ENCODE data around the gene HIGD1C. TPM values are rescaled to one million over a fixed set of nuclear protein-coding genes. Genes with fewer than 3 reads are reported as not detected.
A peak's percentile ranks its signal among the peaks of the same experiment; 100 is the strongest.

Gene HIGD1C
- total RNA-seq, 1 experiment from 2014 or later, result not detected

DNA sequence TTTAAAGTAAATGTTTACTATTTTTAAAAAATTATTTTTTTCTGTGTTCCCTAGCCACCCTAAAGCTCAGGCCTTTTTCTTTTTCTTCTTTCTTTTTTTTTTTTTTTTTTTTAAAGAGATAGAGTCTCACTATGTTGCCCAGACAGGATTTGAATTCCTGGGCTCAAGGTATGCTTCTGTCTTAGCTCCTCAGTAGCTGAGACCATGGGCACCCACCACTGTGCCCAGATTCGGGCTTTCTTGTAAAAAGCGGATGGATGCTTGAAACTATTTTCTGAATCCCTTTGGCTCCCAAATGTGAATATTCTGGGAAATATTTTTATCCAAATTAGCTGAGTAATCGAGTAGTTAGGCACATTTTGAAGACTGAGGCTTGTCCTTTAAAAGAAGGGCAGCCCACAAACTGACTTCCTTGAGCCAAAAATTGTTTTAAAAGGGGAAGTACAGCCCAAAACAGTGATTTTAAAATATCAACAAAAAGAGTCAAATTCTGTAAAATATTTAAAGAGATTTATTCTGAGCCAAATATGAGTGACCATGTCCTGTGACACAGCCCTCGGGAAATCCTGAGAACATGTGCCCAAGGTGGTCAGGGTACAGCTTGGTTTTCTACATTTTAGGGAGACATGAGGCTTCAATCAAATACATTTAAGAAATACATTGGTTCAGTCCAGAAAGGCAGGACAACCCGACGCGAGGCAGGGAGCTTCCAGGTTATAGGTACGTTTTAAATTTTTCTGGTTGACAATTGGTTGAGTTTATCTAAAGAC is 28.8 kb upstream of the HIGD1C start:
- H4K5ac ChIP-seq (ENCODE audit: insufficient read length, low read depth, low read length), result no peak overlapping the region
- no peak overlapping the region for H3K4ac ChIP-seq (ENCODE audit: low read depth, low read length)
- peak overlapping the region; percentile 85 for H3K4me2 ChIP-seq (ENCODE audit: insufficient read depth, insufficient read length, low read length)
- H3K4me1 Mint-ChIP-seq, result peaks cover 43 to 66% of the 10 kb centered on the region in 2 experiments
- H3T11ph ChIP-seq (ENCODE audit: low read length), result no peak overlapping the region
- peaks cover 0 to 5% of the 10 kb centered on the region in 2 experiments; a peak in 3 of 5 replicates for H3K9me3 Mint-ChIP-seq
- no peak overlapping the region for H2BK20ac ChIP-seq (ENCODE audit: low read depth, low read length, poor library complexity, severe bottlenecking)
- no CpG with 5 or more reads among the region's 8 CpGs for WGBS (ENCODE audit: extremely low coverage, insufficient read length, low lambda C conversion rate)
- no peak overlapping the region for H4K8ac ChIP-seq (replicated peaks; ENCODE audit: insufficient read length, low read depth, low read length)
- no peak overlapping the region for H2BK5ac ChIP-seq (ENCODE audit: insufficient read length, low read length)
- no peaks in the 10 kb centered on the region for H4K20me1 ChIP-seq (ENCODE audit: control insufficient read depth, insufficient read depth, insufficient read length)
- H2BK15ac ChIP-seq (ENCODE audit: low read depth, low read length), result no peak overlapping the region
- H2AFZ ChIP-seq (ENCODE audit: low read length), result no peak overlapping the region
- no peak overlapping the region for H2AK5ac ChIP-seq (ENCODE audit: insufficient read length, low read length)
- H3K4me3 Mint-ChIP-seq, result peak overlapping the region; percentile 48 to 69
- H2BK120ac ChIP-seq (ENCODE audit: low read depth, low read length, poor library complexity, severe bottlenecking), result no peak overlapping the region
- peak overlapping the region; percentile 71 to 98 (median 86) for H3K27ac Mint-ChIP-seq
- no peaks in the 10 kb centered on the region; the same call in 1 of the 2 replicates for H3K4me1 ChIP-seq (ENCODE audit: insufficient read depth, low read length)
- TF ChIP-seq, protein P1, sequence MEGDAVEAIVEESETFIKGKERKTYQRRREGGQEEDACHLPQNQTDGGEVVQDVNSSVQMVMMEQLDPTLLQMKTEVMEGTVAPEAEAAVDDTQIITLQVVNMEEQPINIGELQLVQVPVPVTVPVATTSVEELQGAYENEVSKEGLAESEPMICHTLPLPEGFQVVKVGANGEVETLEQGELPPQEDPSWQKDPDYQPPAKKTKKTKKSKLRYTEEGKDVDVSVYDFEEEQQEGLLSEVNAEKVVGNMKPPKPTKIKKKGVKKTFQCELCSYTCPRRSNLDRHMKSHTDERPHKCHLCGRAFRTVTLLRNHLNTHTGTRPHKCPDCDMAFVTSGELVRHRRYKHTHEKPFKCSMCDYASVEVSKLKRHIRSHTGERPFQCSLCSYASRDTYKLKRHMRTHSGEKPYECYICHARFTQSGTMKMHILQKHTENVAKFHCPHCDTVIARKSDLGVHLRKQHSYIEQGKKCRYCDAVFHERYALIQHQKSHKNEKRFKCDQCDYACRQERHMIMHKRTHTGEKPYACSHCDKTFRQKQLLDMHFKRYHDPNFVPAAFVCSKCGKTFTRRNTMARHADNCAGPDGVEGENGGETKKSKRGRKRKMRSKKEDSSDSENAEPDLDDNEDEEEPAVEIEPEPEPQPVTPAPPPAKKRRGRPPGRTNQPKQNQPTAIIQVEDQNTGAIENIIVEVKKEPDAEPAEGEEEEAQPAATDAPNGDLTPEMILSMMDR (conservative IDR thresholded peaks at IDR 0.05), result no peak
- no peaks in the 10 kb centered on the region for H3K79me1 ChIP-seq (ENCODE audit: insufficient read depth, low read depth, low read length, poor library complexity, severe bottlenecking)
- peaks cover 6% of the 10 kb centered on the region for H3K23me2 ChIP-seq (ENCODE audit: insufficient read length, low read depth, low read length, poor library complexity, severe bottlenecking)
- no peak for DNase-seq
- H2BK12ac ChIP-seq (ENCODE audit: insufficient read length, low read depth, low read length), result no peak overlapping the region
- H4K91ac ChIP-seq (ENCODE audit: insufficient read length, low read depth, low read length), result no peak overlapping the region
- no peak overlapping the region for H3K23ac ChIP-seq (ENCODE audit: insufficient read length, low read depth, low read length)
- H3K9me3 ChIP-seq (ENCODE audit: control insufficient read depth, low read depth, low read length), result no peaks in the 10 kb centered on the region
- H3K36me3 Mint-ChIP-seq (ENCODE audit: insufficient read depth in 1 of 3, low read depth in 3 of 3), result peaks cover 4% of the 10 kb centered on the region in 3 experiments; a peak in 3 of 7 replicates
- H3K79me2 ChIP-seq (ENCODE audit: insufficient read depth, low read length), result no peaks in the 10 kb centered on the region; the same call in 1 of the 2 replicates
- peak overlapping the region; percentile 70 for H3K27ac ChIP-seq (ENCODE audit: insufficient read length, low read depth, low read length)
- H3K27me3 ChIP-seq (ENCODE audit: insufficient read depth, low read length), result no peaks in the 10 kb centered on the region
- H3K27me3 Mint-ChIP-seq (ENCODE audit: low read depth), result no peaks in the 10 kb centered on the region
- no peak overlapping the region for H3K9ac ChIP-seq (ENCODE audit: extremely low read depth, insufficient read length, low read length)
- H3K18ac ChIP-seq (ENCODE audit: insufficient read length, low read depth, low read length), result no peak overlapping the region
- no peak overlapping the region for H3K56ac ChIP-seq (ENCODE audit: insufficient read length, low read depth, low read length)
- no peak overlapping the region for H3K14ac ChIP-seq (ENCODE audit: insufficient read depth, low read length)

Measured in H9 (cell line).